K562 (cell line): ENCODE data around the gene OPCML. TPM values are rescaled to one million over a fixed set of nuclear protein-coding genes. Genes with fewer than 3 reads are reported as not detected.

Experiments
- ATAC-seq: fragments of 200-7000 bp; cut with Tn5 transposase; 3 replicates; pipeline ENCODE4 v1.9.1; 2020; ENCODE audit warnings: moderate library complexity
- BruUV-seq: library from RNA; stranded (reverse); fragments of 400-500 nt; replicated peaks from 2 replicates; lab custom pipeline; 2021; lab: Mats Ljungman, UMichigan
- CTCF ChIA-PET: fragments of 300-600 bp; formaldehyde crosslinking; extraction: SDS; loops from one replicate; lab custom pipeline; 2021; ENCODE audit warnings: low intra/inter-chr PET ratio; lab: Yijun Ruan, JAX
- POLR2A ChIA-PET: fragments of 300-600, 350-650 bp; sonication (Branson Sonifier 250); formaldehyde crosslinking; extraction: SDS; loops from one replicate; lab custom pipeline; 2021; ENCODE audit warnings: antibody characterized with exemption, inconsistent platforms; lab: Yijun Ruan, JAX
- DNase-seq, 4 experiments: peaks; one replicate each; pipeline versions ENCODE4 v3.0.0 to v3.0.0-alpha.2; 2011 to 2018; ENCODE audit warnings: low spot score in 3 of 4, mixed read lengths in 3 of 4; ENCODE audit errors: extremely low read depth in 1 of 4
- FAIRE-seq: peaks from 2 replicates; lab custom pipeline; 2011; peaks lifted over from hg19 to GRCh38; lab: Jason Lieb, UNC
- H2AFZ ChIP-seq: 2 replicates; pipeline ENCODE4 v1.6.0; 2011; ENCODE audit warnings: low read depth, low read length, control low read depth, inconsistent platforms
- H3K27ac ChIP-seq: fragments of 200-600 bp; 3 replicates; pipeline ENCODE4 v1.8.0; 2011; ENCODE audit warnings: low read depth, mild to moderate bottlenecking, control low read depth, inconsistent platforms, low read length, moderate library complexity, mixed read lengths; ENCODE audit errors: extremely low read depth
- H3K27me3 ChIP-seq, 2 experiments: fragments of 300-600 bp in 1 of 2; 2 replicates in 1 of 2; 3 replicates in 1 of 2; pipeline versions ENCODE4 v1.6.0 to v1.8.0; 2011; ENCODE audit warnings: inconsistent platforms in 2 of 2, low read length in 2 of 2, mild to moderate bottlenecking in 1 of 2, mixed read lengths in 1 of 2, moderate library complexity in 1 of 2; ENCODE audit not compliant: control insufficient read depth in 2 of 2, insufficient read depth in 2 of 2
- H3K36me3 ChIP-seq: fragments of 300-600 bp; 3 replicates; pipeline ENCODE4 v1.8.0; 2011; ENCODE audit warnings: mild to moderate bottlenecking, low read length, inconsistent platforms; ENCODE audit not compliant: control insufficient read depth, insufficient read depth
- H3K4me1 ChIP-seq, 2 experiments: fragments of 200-600 bp in 1 of 2; replicated peaks in 1 of 2; 2 replicates in 1 of 2; 3 replicates in 1 of 2; pipeline versions ENCODE4 v1.5.1 to v1.8.0; 2011; ENCODE audit warnings: inconsistent platforms in 2 of 2, low read length in 2 of 2, mild to moderate bottlenecking in 1 of 2, mixed read lengths in 1 of 2, moderate library complexity in 1 of 2; ENCODE audit not compliant: control insufficient read depth in 2 of 2, insufficient read depth in 2 of 2
- H3K4me2 ChIP-seq: 2 replicates; pipeline ENCODE4 v1.6.1; 2011; ENCODE audit warnings: low read length, control low read depth, inconsistent platforms, mixed read lengths; ENCODE audit not compliant: insufficient read depth
- H3K4me3 ChIP-seq: fragments of 200-600 bp; sonication (generic), shearing (Covaris generic); 2 replicates; pipeline ENCODE4 v1.5.1; 2016; ENCODE audit warnings: control low read depth, inconsistent platforms
- H3K79me2 ChIP-seq: fragments of 200-600 bp; 3 replicates; pipeline ENCODE4 v1.8.0; 2011; ENCODE audit warnings: low read length, inconsistent platforms; ENCODE audit not compliant: control insufficient read depth, insufficient read depth
- H3K9ac ChIP-seq, 2 experiments: 2 replicates each; pipeline versions ENCODE4 v1.6.0 to v1.6.1; 2011; ENCODE audit warnings: low read depth in 2 of 2, low read length in 2 of 2, control low read depth in 1 of 2, inconsistent platforms in 1 of 2, mild to moderate bottlenecking in 1 of 2, mixed read lengths in 1 of 2; ENCODE audit not compliant: insufficient read depth in 1 of 2
- H3K9me1 ChIP-seq: one replicate; pipeline ENCODE4 v1.6.0; 2011; ENCODE audit warnings: inconsistent platforms, mild to moderate bottlenecking, low read length, moderate library complexity; ENCODE audit not compliant: control insufficient read depth, insufficient read depth
- H3K9me3 ChIP-seq: replicated peaks from 2 replicates; pipeline ENCODE4 v1.5.1; 2011; ENCODE audit warnings: low read depth, low read length, inconsistent platforms; ENCODE audit not compliant: control insufficient read depth, insufficient read depth
- H4K20me1 ChIP-seq: replicated peaks from 2 replicates; pipeline ENCODE4 v1.6.1; 2011; ENCODE audit warnings: low read length, inconsistent platforms, mixed read lengths; ENCODE audit not compliant: control insufficient read depth, insufficient read depth
- ESRRA ChIP-seq: fragments of 450-650 bp; IDR thresholded peaks from 2 replicates; pipeline ENCODE4 v1.6.1; 2014; ENCODE audit warnings: low read depth, mild to moderate bottlenecking, moderate library complexity, borderline replicate concordance
- FOSL1 ChIP-seq: fragments of 200-800 bp; sonication (Bioruptor generic); conservative IDR thresholded peaks from 2 replicates; pipeline ENCODE4 v1.6.1; 2016; ENCODE audit warnings: missing genetic modification characterization, missing compliant biosample characterization
- FOXP1 ChIP-seq: sonication (generic); formaldehyde crosslinking; IDR thresholded peaks from 2 replicates; pipeline ENCODE4 v1.8.0; 2022; ENCODE audit warnings: mild to moderate bottlenecking, missing genetic modification reagents
- GABPA ChIP-seq: fragments of 200-800 bp; sonication (Bioruptor generic); conservative IDR thresholded peaks from 2 replicates; pipeline ENCODE4 v1.6.1; 2016; ENCODE audit warnings: low read depth, missing genetic modification characterization, missing compliant biosample characterization
- HEY1 ChIP-seq: fragments of 250-450 bp; sonication (Bioruptor Pico); IDR thresholded peaks from 2 replicates; pipeline ENCODE4 v1.5.0; 2020; ENCODE audit warnings: mild to moderate bottlenecking, moderate library complexity, borderline replicate concordance
- HMBOX1 ChIP-seq: sonication (generic); IDR thresholded peaks from 2 replicates; pipeline ENCODE4 v1.6.1; 2016
- KDM4B ChIP-seq, 2 experiments: fragments of 450-650 bp in 1 of 2; sonication (generic) in 1 of 2; IDR thresholded peaks; 2 replicates each; pipeline ENCODE4 v1.6.1; 2016 to 2017; ENCODE audit warnings: borderline replicate concordance in 2 of 2, antibody characterized with exemption in 1 of 2, low read depth in 1 of 2, mild to moderate bottlenecking in 1 of 2
- MTA3 ChIP-seq: fragments of 450-650 bp; formaldehyde crosslinking; IDR thresholded peaks from 2 replicates; pipeline ENCODE4 v1.6.1; 2017; ENCODE audit warnings: mild to moderate bottlenecking, borderline replicate concordance
- NR2F6 ChIP-seq: fragments of 450-650 bp; formaldehyde crosslinking; IDR thresholded peaks from 2 replicates; pipeline ENCODE4 v1.4.0; 2020; ENCODE audit warnings: mild to moderate bottlenecking
- STAT5B ChIP-seq: fragments of 250-450 bp; sonication (Bioruptor Pico); IDR thresholded peaks from 2 replicates; pipeline ENCODE4 v1.8.0; 2021; ENCODE audit warnings: mild to moderate bottlenecking, inconsistent platforms
- SUPT5H ChIP-seq: fragments of 450-650 bp; IDR thresholded peaks from 2 replicates; pipeline ENCODE4 v1.6.1; 2016
- XRCC4 ChIP-seq: IDR thresholded peaks from one replicate; pipeline ENCODE4 v1.6.1; 2011; ENCODE audit not compliant: insufficient read depth, insufficient read length; ENCODE audit errors: extremely low read depth
- ZC3H4 ChIP-seq: sonication (generic); formaldehyde crosslinking; IDR thresholded peaks from 2 replicates; pipeline ENCODE4 v1.9.0; 2021; ENCODE audit warnings: missing genetic modification reagents, borderline replicate concordance
- ZNF253 ChIP-seq: fragments of 250-450 bp; sonication (Bioruptor Pico); conservative IDR thresholded peaks from 2 replicates; pipeline ENCODE4 v1.6.1; 2021; ENCODE audit warnings: mild to moderate bottlenecking
- ZNF274 ChIP-seq: IDR thresholded peaks from 2 replicates; pipeline ENCODE4 v1.6.1; 2011; ENCODE audit warnings: low read depth, mild to moderate bottlenecking, low read length, moderate library complexity, borderline replicate concordance
- ZNF282 ChIP-seq: sonication (generic); formaldehyde crosslinking; IDR thresholded peaks from 2 replicates; pipeline ENCODE4 v1.8.1; 2023; ENCODE audit warnings: missing genetic modification reagents
- ZNF551 ChIP-seq: fragments of 250-450 bp; sonication (Bioruptor Pico); IDR thresholded peaks from 2 replicates; pipeline ENCODE4 v1.5.0; 2021; ENCODE audit warnings: mild to moderate bottlenecking, moderate library complexity
- WGBS: fragments of 100-300 bp; shearing (Covaris generic); methylation state at CpG from one replicate; pipeline ENCODE4 v1.1.6; 2016; ENCODE audit warnings: low coverage, mixed read lengths; ENCODE audit not compliant: insufficient coverage; ENCODE audit errors: missing lambda C conversion rate; 5-methylcytosine and 5-hydroxymethylcytosine counted together
- in situ Hi-C: fragments of 300-500 bp; cut with MboI; formaldehyde crosslinking; loops from 4 replicates; pipeline ENCODE4 v1.15.0; 2018; ENCODE audit warnings: inconsistent platforms, mixed read lengths
- intact Hi-C: fragments of 100-400 bp; cut with micrococcal nuclease; formaldehyde crosslinking; loops from 2 replicates; pipeline ENCODE4 v1.14.2; 2022
- polyA plus RNA-seq, 8 experiments: library from polyadenylated mRNA; depleted of rRNA in 4 of 8; stranded (reverse) in 5 of 8; unstranded in 3 of 8; fragments of >200 nt; fragmentation: Nextera tagmentation in 2 of 8; fragmentation: Illumina TruSeq in 1 of 8; extraction: Ambion mirVana in 2 of 8; extraction: Trizol in 1 of 8; gene quantifications; 2 replicates each; pipeline versions ENCODE4 v1.2.1 to v1.2.3, GENCODE V29; 2011 to 2014; ENCODE audit warnings: inconsistent platforms in 1 of 8, missing spikeins in 1 of 8
- total RNA-seq, 7 experiments: library from RNA; depleted of rRNA in 6 of 7; stranded (reverse); fragments of >200 nt in 6 of 7; fragmentation: Illumina TruSeq in 2 of 7; extraction: Trizol in 2 of 7; gene quantifications; 2 replicates each; pipeline versions ENCODE4 v1.2.1 to v1.2.3, GENCODE V29; 2011 to 2021; ENCODE audit warnings: low replicate concordance in 1 of 7
- TF ChIP-seq, protein P1 (sequence below), 2 experiments: fragments of 450-650 bp; conservative IDR thresholded peaks; 2 replicates each; pipeline ENCODE4 v1.6.1; 2017; ENCODE audit warnings: mild to moderate bottlenecking in 2 of 2, moderate library complexity in 2 of 2
- TF ChIP-seq, protein P2 (sequence below), 2 experiments: fragments of 250-450 bp in 1 of 2; fragments of 450-650 bp in 1 of 2; sonication (Bioruptor Pico) in 1 of 2; IDR thresholded peaks; 2 replicates each; pipeline versions ENCODE4 v1.6.1 to v1.8.0; 2016 to 2021; ENCODE audit warnings: mild to moderate bottlenecking in 2 of 2, moderate library complexity in 2 of 2, missing compliant biosample characterization in 1 of 2, missing genetic modification characterization in 1 of 2

The OPCML gene
- total and polyA plus RNA-seq, 9 of the 15 experiments (the other 6 are each of a cell fraction or from before 2014, with no cell fraction given): not detected

- no peak for TF ChIP-seq ZC3H4 (CRISPR knock-in tag)
- TF ChIP-seq ESRRA: no peak
- TF ChIP-seq MTA3: no peak
- TF ChIP-seq HEY1: no peak
- TF ChIP-seq, protein P1, sequence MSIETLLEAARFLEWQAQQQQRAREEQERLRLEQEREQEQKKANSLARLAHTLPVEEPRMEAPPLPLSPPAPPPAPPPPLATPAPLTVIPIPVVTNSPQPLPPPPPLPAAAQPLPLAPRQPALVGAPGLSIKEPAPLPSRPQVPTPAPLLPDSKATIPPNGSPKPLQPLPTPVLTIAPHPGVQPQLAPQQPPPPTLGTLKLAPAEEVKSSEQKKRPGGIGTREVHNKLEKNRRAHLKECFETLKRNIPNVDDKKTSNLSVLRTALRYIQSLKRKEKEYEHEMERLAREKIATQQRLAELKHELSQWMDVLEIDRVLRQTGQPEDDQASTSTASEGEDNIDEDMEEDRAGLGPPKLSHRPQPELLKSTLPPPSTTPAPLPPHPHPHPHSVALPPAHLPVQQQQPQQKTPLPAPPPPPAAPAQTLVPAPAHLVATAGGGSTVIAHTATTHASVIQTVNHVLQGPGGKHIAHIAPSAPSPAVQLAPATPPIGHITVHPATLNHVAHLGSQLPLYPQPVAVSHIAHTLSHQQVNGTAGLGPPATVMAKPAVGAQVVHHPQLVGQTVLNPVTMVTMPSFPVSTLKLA (conservative IDR thresholded peaks at IDR 0.05): no peak
- TF ChIP-seq KDM4B (IDR thresholded peaks at IDR 0.05; ENCODE audit: borderline replicate concordance in 2 of 2, low read depth in 1 of 2): no peak
Observed at GRCh38 chr11:133266986-133267385, 265.3 kb downstream of the OPCML start (continued).

DNA sequence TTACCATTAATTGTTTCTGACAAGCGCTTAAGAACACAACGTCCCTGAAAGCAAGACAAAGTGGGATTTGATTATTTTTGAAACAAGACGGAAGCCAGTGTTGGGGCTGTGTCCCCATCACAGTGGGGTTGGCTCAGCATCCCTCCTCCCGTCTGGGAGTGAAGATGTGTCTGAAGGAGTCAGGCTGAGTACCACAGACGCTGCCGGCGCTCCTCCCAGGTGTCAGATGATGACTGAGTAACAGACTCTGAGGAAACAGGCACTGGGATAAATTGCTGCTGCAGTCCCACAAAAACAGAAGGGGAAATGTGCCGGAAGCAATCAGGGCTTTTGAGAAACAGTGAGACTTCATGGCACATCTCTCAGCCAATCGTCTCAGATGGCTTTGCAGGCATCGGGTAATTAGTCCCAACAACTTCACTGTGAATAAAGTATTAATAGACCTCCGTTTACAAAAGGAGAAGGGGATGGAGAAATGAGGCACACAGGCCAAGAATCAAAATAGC is 266.7 kb downstream of the OPCML start:
- BruUV-seq: no TSS peak
- WGBS: 2% methylated on average over 11 of the region's 11 CpGs
- no peaks in the 10 kb centered on the region for H3K9me1 ChIP-seq
- ATAC-seq (no peak), FAIRE-seq (no peak), DNase-seq (no peak)
- no peaks in the 10 kb centered on the region for H3K27me3 ChIP-seq
- no peak overlapping the region for H3K9ac ChIP-seq
- H3K9me3 ChIP-seq: no peaks in the 10 kb centered on the region
- H3K27ac ChIP-seq: no peak overlapping the region
- POLR2A ChIA-PET: interaction anchor here (0.6 kb wide), 1 partner anchor 111 kb away, joined by 3 read pairs; no protein-coding TSS in a partner anchor
- no peaks in the 10 kb centered on the region for H3K36me3 ChIP-seq
- H3K4me2 ChIP-seq: no peak overlapping the region
- CTCF ChIA-PET: no interaction called here
- no peaks in the 10 kb centered on the region for H4K20me1 ChIP-seq
- intact Hi-C loops (no loop called here), in situ Hi-C loops (no loop called here)
- no peaks in the 10 kb centered on the region for H3K79me2 ChIP-seq
- H3K4me1 ChIP-seq: no peaks in the 10 kb centered on the region
- H3K4me3 ChIP-seq: no peak overlapping the region
- no peak overlapping the region for H2AFZ ChIP-seq
- no peak for TF ChIP-seq HMBOX1
- no peak for TF ChIP-seq ZNF282 (CRISPR knock-in tag)
- TF ChIP-seq ZNF274: no peak
- TF ChIP-seq SUPT5H: no peak
- TF ChIP-seq NR2F6 (CRISPR knock-in tag): no peak
- no peak for TF ChIP-seq STAT5B (CRISPR knock-in tag)
- no peak for TF ChIP-seq XRCC4
- TF ChIP-seq GABPA (tag): no peak
- TF ChIP-seq ZNF551 (CRISPR knock-in tag): no peak
- TF ChIP-seq FOSL1 (tag): no peak
- TF ChIP-seq FOXP1 (CRISPR knock-in tag): no peak
- TF ChIP-seq ZNF253: no peak
- TF ChIP-seq, protein P2, sequence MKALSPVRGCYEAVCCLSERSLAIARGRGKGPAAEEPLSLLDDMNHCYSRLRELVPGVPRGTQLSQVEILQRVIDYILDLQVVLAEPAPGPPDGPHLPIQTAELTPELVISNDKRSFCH (CRISPR knock-in tag; IDR thresholded peaks at IDR 0.05): no peak
- TF ChIP-seq, protein P2 (tag; IDR thresholded peaks at IDR 0.05): no peak
